Measurements from ENCODE around the gene NRCAM. TPM values are rescaled to one million over a fixed set of nuclear protein-coding genes. Genes with fewer than 3 reads are reported as not detected.
A peak's percentile ranks its signal among the peaks of the same experiment; 100 is the strongest.

The NRCAM gene
- total and polyA plus RNA-seq, 12 donors = 71.6 to 222 (median 148) TPM

- no peak overlapping the region for H3K27ac ChIP-seq
- no peaks in the 10 kb centered on the region for H3K36me3 ChIP-seq (replicated peaks in 1 of 2)
- H3K9me3 ChIP-seq (replicated peaks in 1 of 3) = no peaks in the 10 kb centered on the region
- no peak overlapping the region for H3K4me3 ChIP-seq
- intact Hi-C loops (cut with DNase I) = no loop called here
- TF ChIP-seq CTCF (IDR thresholded peaks at IDR 0.05) (no peak), POLR2A (IDR thresholded peaks at IDR 0.05) (no peak)
- peaks cover 16 to 22% of the 10 kb centered on the region in 2 donors for H3K4me1 ChIP-seq (replicated peaks in 1 of 2)
- no peaks in the 10 kb centered on the region for H3K27me3 ChIP-seq
- DNase-seq = no peak
- WGBS, 4 donors = 83 to 93% (median 89%) methylated on average over 2 of the region's 2 CpGs
These were observed 154.8 kb downstream of the NRCAM start for GRCh38 chr7:108301387-108301786.

- peaks cover 16 to 17% of the 10 kb centered on the region in 2 donors for H3K4me1 ChIP-seq (replicated peaks in 1 of 2)
- peak in 2 of 7 donors; percentile 25 for DNase-seq
- H3K27me3 ChIP-seq = no peaks in the 10 kb centered on the region
- WGBS, 4 donors = 38 to 50% (median 43%) methylated on average over 8 of the region's 8 CpGs
- intact Hi-C loops (cut with DNase I) = no loop called here
- peak overlapping the region in 3 of 5 donors; percentile 37 to 80 (median 65) for H3K27ac ChIP-seq
- H3K36me3 ChIP-seq (replicated peaks in 1 of 2) = no peaks in the 10 kb centered on the region
- H3K9me3 ChIP-seq (replicated peaks in 1 of 3) = no peaks in the 10 kb centered on the region
- no peak for TF ChIP-seq POLR2A (IDR thresholded peaks at IDR 0.05)
- no peak for TF ChIP-seq CTCF (IDR thresholded peaks at IDR 0.05)
- H3K4me3 ChIP-seq = no peak overlapping the region
These were observed 156.8 kb downstream of the NRCAM start for GRCh38 chr7:108299251-108299973.

- no peaks in the 10 kb centered on the region for H3K9me3 ChIP-seq (replicated peaks in 1 of 3)
- peaks cover 9 to 37% of the 10 kb centered on the region in 2 donors for H3K4me1 ChIP-seq (replicated peaks in 1 of 2)
- no peak overlapping the region for H3K27ac ChIP-seq
- DNase-seq = no peak
- H3K4me3 ChIP-seq = no peak overlapping the region
- H3K36me3 ChIP-seq (replicated peaks in 1 of 2) = no peaks in the 10 kb centered on the region
- intact Hi-C loops (cut with DNase I) = no loop called here
- H3K27me3 ChIP-seq = no peaks in the 10 kb centered on the region
- WGBS, 4 donors = 41 to 56% (median 48%) methylated on average over 3 of the region's 3 CpGs
- TF ChIP-seq POLR2A (IDR thresholded peaks at IDR 0.05) (no peak), CTCF (IDR thresholded peaks at IDR 0.05) (no peak)
These were observed 159.3 kb downstream of the NRCAM start for GRCh38 chr7:108296911-108297310.

- DNase-seq = no peak
- Histone ChIP-seq H3K4me1 (replicated peaks in 1 of 2) (peaks cover 11 to 54% of the 10 kb centered on the region in 2 donors), H3K27ac (no peak overlapping the region), H3K9me3 (replicated peaks in 1 of 3) (no peaks in the 10 kb centered on the region), H3K36me3 (replicated peaks in 1 of 2) (no peaks in the 10 kb centered on the region), H3K4me3 (no peak overlapping the region), H3K27me3 (no peaks in the 10 kb centered on the region)
- intact Hi-C loops (cut with DNase I) = no loop called here
- WGBS, 4 donors = 49 to 59% (median 52%) methylated on average over 4 of the region's 4 CpGs
- TF ChIP-seq CTCF (IDR thresholded peaks at IDR 0.05) (no peak), POLR2A (IDR thresholded peaks at IDR 0.05) (no peak)
These were observed 161.6 kb downstream of the NRCAM start for GRCh38 chr7:108294595-108294994.

Data from adrenal gland (tissue), 12 donors.